Spinal cord (tissue), 10 donors: ENCODE data around the gene CACUL1. TPM values are rescaled to one million over a fixed set of nuclear protein-coding genes. Genes with fewer than 3 reads are reported as not detected.
"Not testable (repeated sequence)": the region's sequence is repeated elsewhere in the genome, so short reads cannot be mapped to it uniquely, and the experiment has no call there.

ENCODE experiments used
- DNase-seq, 6 donors: peaks; one replicate each; pipeline versions ENCODE4 v3.0.0 to v3.0.0-alpha.2; 2013 to 2015; ENCODE audit warnings: low spot score in 6 of 6, low read depth in 4 of 6
- H3K27ac ChIP-seq: one replicate; pipeline ENCODE4 v1.5.1; 2013; ENCODE audit warnings: low read depth, low read length, control low read depth
- H3K27me3 ChIP-seq: one replicate; pipeline ENCODE4 v1.6.1; 2013; ENCODE audit warnings: low read length; ENCODE audit not compliant: control insufficient read depth, insufficient read depth
- H3K36me3 ChIP-seq: one replicate; pipeline ENCODE4 v1.6.1; 2013; ENCODE audit warnings: low read length; ENCODE audit not compliant: control insufficient read depth, insufficient read depth
- H3K4me1 ChIP-seq: one replicate; pipeline ENCODE4 v1.6.1; 2013; ENCODE audit warnings: low read length; ENCODE audit not compliant: control insufficient read depth, insufficient read depth
- H3K4me3 ChIP-seq: one replicate; pipeline ENCODE4 v1.5.1; 2013; ENCODE audit warnings: low read depth, low read length, control low read depth
- H3K9me3 ChIP-seq: one replicate; pipeline ENCODE4 v1.6.1; 2013; ENCODE audit warnings: low read length; ENCODE audit not compliant: control insufficient read depth, insufficient read depth
- WGBS: methylation state at CpG from one replicate; pipeline ENCODE4 v1.1.5; 2013; ENCODE audit warnings: missing lambda C conversion rate; ENCODE audit not compliant: insufficient coverage; 5-methylcytosine and 5-hydroxymethylcytosine counted together
- polyA plus RNA-seq, 2 donors: library from polyadenylated mRNA; unstranded; fragments of 120-200 nt; gene quantifications; one replicate each; pipeline ENCODE4 v1.2.1, GENCODE V29; 2013; ENCODE audit not compliant: insufficient read length in 2 of 2
- total RNA-seq, 2 donors: library from RNA; depleted of rRNA in 1 of 2; stranded (reverse); fragments of 120-200 nt in 1 of 2; fragments of >200 nt in 1 of 2; gene quantifications; one replicate each; pipeline versions ENCODE4 v1.2.3 to v1.2.4, GENCODE V29; 2013 to 2014
- donor health status: healthy.

The CACUL1 gene
- total and polyA plus RNA-seq, 4 donors, result 20.1 to 43.5 (median 28.5) TPM

DNA sequence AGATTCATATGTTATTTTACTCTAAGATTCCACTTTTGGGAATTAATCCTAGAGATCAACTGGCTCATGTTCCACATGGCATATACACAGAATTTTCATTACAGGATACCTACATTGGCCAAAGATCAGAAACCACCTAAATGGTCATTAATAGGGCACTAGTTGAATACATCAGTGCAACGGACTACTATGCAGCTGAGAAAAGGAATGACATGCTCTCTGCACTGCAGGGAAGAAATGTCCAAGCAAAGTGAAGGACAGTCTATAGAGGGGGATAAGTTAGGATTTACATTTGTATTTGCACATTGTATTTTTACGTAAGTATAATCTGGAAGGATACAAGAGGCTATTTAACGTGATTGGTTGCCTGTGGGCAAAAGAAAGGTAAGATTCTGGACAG lies 91.6 kb downstream of the CACUL1 start:
- Histone ChIP-seq H3K4me1 (peaks cover 6% of the 10 kb centered on the region), H3K36me3 (no peaks in the 10 kb centered on the region), H3K4me3 (no peak overlapping the region), H3K27me3 (peaks cover 6% of the 10 kb centered on the region), H3K9me3 (peaks cover 4% of the 10 kb centered on the region), H3K27ac (no peak overlapping the region)
- DNase-seq, result no peak
- WGBS, result 100% methylated on average over 1 of the region's 3 CpGs

GRCh38 chr10:118662228-118663035 lies 92.3 kb downstream of the CACUL1 start:
- H3K4me3 ChIP-seq, result no peak overlapping the region
- no peak overlapping the region for H3K27ac ChIP-seq
- DNase-seq, result no peak
- 88% methylated on average over 3 of the region's 4 CpGs for WGBS
- peaks cover 3% of the 10 kb centered on the region for H3K4me1 ChIP-seq
- H3K27me3 ChIP-seq, result peaks cover 6% of the 10 kb centered on the region
- H3K9me3 ChIP-seq, result peaks cover 4% of the 10 kb centered on the region
- H3K36me3 ChIP-seq, result no peaks in the 10 kb centered on the region

- no peak for DNase-seq
- Histone ChIP-seq H3K9me3 (peaks cover 4% of the 10 kb centered on the region), H3K27ac (no peak overlapping the region), H3K4me3 (no peak overlapping the region), H3K27me3 (peaks cover 2% of the 10 kb centered on the region), H3K36me3 (no peaks in the 10 kb centered on the region), H3K4me1 (no peaks in the 10 kb centered on the region)
- WGBS, result 78% methylated on average over 3 of the region's 3 CpGs
Observed at GRCh38 chr10:118658762-118659161, 96.0 kb downstream of the CACUL1 start.

GRCh38 chr10:118658168-118658567 lies 96.6 kb downstream of the CACUL1 start:
- H3K4me3 ChIP-seq, H3K36me3 ChIP-seq, H3K27ac ChIP-seq, H3K27me3 ChIP-seq, H3K9me3 ChIP-seq, DNase-seq, H3K4me1 ChIP-seq: not testable (repeated sequence)
- 75% methylated on average over 1 of the region's 1 CpG for WGBS

DNA sequence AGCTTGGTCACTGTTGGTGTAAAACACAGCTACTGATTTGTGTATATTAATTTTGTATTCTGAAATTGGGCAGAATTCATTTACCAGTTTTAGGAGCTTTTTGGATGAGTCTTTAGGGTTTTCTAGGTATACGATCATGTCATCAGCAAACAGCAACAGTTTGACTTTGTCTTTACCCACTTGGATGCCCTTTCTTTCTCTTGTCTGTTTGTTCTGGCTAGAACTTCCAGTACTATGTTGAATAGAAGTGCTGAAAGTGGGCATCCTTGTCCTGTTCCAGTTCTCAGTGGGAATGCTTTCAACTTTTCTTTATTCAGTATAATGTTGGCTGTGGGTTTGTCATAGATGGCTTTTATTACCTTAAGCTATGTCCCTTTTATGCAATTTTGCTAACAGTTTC lies 109.5 kb downstream of the CACUL1 start:
- H3K4me1 ChIP-seq, DNase-seq, H3K36me3 ChIP-seq, H3K27me3 ChIP-seq, H3K27ac ChIP-seq, H3K9me3 ChIP-seq, H3K4me3 ChIP-seq: not testable (repeated sequence)
- 40% methylated on average over 1 of the region's 1 CpG for WGBS

GRCh38 chr10:118642228-118642627 lies 112.5 kb downstream of the CACUL1 start:
- peaks cover 3% of the 10 kb centered on the region for H3K27me3 ChIP-seq
- WGBS, result 50% methylated on average over 1 of the region's 2 CpGs
- no peaks in the 10 kb centered on the region for H3K36me3 ChIP-seq
- no peak overlapping the region for H3K4me3 ChIP-seq
- no peaks in the 10 kb centered on the region for H3K9me3 ChIP-seq
- H3K27ac ChIP-seq, result no peak overlapping the region
- no peak for DNase-seq
- H3K4me1 ChIP-seq, result no peaks in the 10 kb centered on the region

GRCh38 chr10:118638680-118639079 lies 116.1 kb downstream of the CACUL1 start:
- Histone ChIP-seq H3K27ac (no peak overlapping the region), H3K4me3 (no peak overlapping the region), H3K9me3 (no peaks in the 10 kb centered on the region), H3K36me3 (no peaks in the 10 kb centered on the region), H3K27me3 (peaks cover 3% of the 10 kb centered on the region), H3K4me1 (no peaks in the 10 kb centered on the region)
- WGBS, result 69% methylated on average over 5 of the region's 9 CpGs
- no peak for DNase-seq

DNA sequence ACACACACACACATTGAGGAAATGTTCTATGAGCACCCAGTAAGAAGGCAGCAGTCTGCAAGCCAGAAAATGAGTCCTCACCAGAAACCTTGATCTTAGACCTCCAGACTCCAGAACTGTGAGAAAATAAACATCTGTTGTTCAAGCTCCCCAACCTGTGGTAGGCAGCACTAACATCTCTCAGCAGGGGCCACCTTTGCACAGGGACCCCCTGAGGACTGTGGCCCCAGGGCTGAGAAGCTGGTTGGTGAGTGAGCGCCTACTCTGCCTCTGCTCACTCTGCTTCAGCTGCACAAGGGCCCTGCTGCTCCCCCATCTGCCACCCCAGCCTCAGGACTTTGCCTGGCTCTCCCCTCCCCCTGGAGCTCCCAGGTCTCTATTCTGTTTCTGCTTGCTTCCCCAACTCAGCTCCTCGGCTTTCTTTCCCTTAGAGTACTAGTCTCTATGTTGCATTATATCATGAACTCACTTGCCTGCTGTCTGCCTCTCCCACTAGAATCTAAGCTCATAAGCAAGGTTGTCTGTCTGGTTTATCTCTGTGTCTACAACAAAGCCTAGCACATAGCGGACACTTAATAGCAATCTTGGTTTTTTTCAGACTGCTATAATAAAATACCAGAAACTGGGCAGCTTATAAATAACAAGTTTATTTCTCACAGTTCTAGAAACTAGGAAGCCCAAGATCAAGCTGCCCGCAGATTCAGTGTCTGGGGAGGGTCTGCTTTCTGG lies 118.9 kb downstream of the CACUL1 start:
- 71% methylated on average over 2 of the region's 4 CpGs for WGBS
- no peaks in the 10 kb centered on the region for H3K4me1 ChIP-seq
- no peak overlapping the region for H3K4me3 ChIP-seq
- no peaks in the 10 kb centered on the region for H3K36me3 ChIP-seq
- peaks cover 3% of the 10 kb centered on the region for H3K27me3 ChIP-seq
- H3K27ac ChIP-seq, result no peak overlapping the region
- no peak for DNase-seq
- no peaks in the 10 kb centered on the region for H3K9me3 ChIP-seq

- no peaks in the 10 kb centered on the region for H3K36me3 ChIP-seq
- 81% methylated on average over 2 of the region's 7 CpGs for WGBS
- no peaks in the 10 kb centered on the region for H3K27me3 ChIP-seq
- H3K9me3 ChIP-seq, result no peaks in the 10 kb centered on the region
- no peak overlapping the region for H3K27ac ChIP-seq
- no peaks in the 10 kb centered on the region for H3K4me1 ChIP-seq
- DNase-seq, result peak in 1 of 6 donors; percentile 67
- H3K4me3 ChIP-seq, result no peak overlapping the region
Observed at GRCh38 chr10:118633786-118634185, 121.0 kb downstream of the CACUL1 start.

- no peak overlapping the region for H3K27ac ChIP-seq
Observed at GRCh38 chr10:118629211-118629610, 125.6 kb downstream of the CACUL1 start.

More at GRCh38 chr10:118629211-118629610, 125.6 kb downstream of the CACUL1 start:
- 80% methylated on average over 1 of the region's 3 CpGs for WGBS
- H3K9me3 ChIP-seq, result no peaks in the 10 kb centered on the region
- no peaks in the 10 kb centered on the region for H3K4me1 ChIP-seq
- no peaks in the 10 kb centered on the region for H3K36me3 ChIP-seq
- H3K27me3 ChIP-seq, result peaks cover 3% of the 10 kb centered on the region
- DNase-seq, result peak in 2 of 6 donors; percentile 16 to 55
- no peak overlapping the region for H3K4me3 ChIP-seq
